Prostate gland (tissue), 2 donors: ENCODE measurements around the gene RHBDF2. TPM values are rescaled to one million over a fixed set of nuclear protein-coding genes. Genes with fewer than 3 reads are reported as not detected.

ENCODE experiments used
- DNase-seq: peaks from one replicate; pipeline ENCODE4 v3.0.0-alpha.2; 2019; ENCODE audit warnings: low spot score
- H3K27ac ChIP-seq, 2 donors: fragments of 200-600 bp; sonication (generic); 2 replicates each; pipeline ENCODE4 v1.5.1; 2017 to 2019
- H3K27me3 ChIP-seq: fragments of 200-600 bp; sonication (generic); replicated peaks from 2 replicates; pipeline ENCODE4 v1.5.1; 2019; ENCODE audit not compliant: insufficient read depth
- H3K36me3 ChIP-seq, 2 donors: fragments of 200-600 bp; sonication (generic); 1 replicate in 1 of 2; 2 replicates in 1 of 2; pipeline versions ENCODE4 v1.5.1 to v1.8.1; 2017 to 2019
- H3K4me1 ChIP-seq: fragments of 200-600 bp; sonication (generic); replicated peaks from 2 replicates; pipeline ENCODE4 v1.5.1; 2019
- H3K4me3 ChIP-seq, 2 donors: fragments of 200-600 bp; sonication (generic); 2 replicates each; pipeline ENCODE4 v1.5.1; 2017 to 2019
- H3K9me3 ChIP-seq: fragments of 200-600 bp; sonication (generic); 2 replicates; pipeline ENCODE4 v1.5.1; 2017
- CTCF ChIP-seq, 4 experiments: fragments of 200-600 bp in 2 of 4; fragments of 450-650 bp in 2 of 4; sonication (generic) in 2 of 4; IDR thresholded peaks; 1 replicate in 3 of 4; 2 replicates in 1 of 4; pipeline ENCODE4 v1.5.1; 2016 to 2019; ENCODE audit warnings: antibody characterized with exemption in 4 of 4, mild to moderate bottlenecking in 2 of 4, moderate library complexity in 2 of 4
- POLR2A ChIP-seq: fragments of 450-650 bp; IDR thresholded peaks from one replicate; pipeline ENCODE4 v1.6.1; 2016; ENCODE audit warnings: antibody characterized with exemption, mild to moderate bottlenecking
- POLR2AphosphoS5 ChIP-seq: sonication (generic); formaldehyde crosslinking; IDR thresholded peaks from one replicate; pipeline ENCODE4 v1.6.1; 2017; ENCODE audit warnings: antibody characterized with exemption
- WGBS: methylation state at CpG from one replicate; pipeline ENCODE4 v1.1.5; 2018; 5-methylcytosine and 5-hydroxymethylcytosine counted together
- intact Hi-C: fragments of 100-400 bp; cut with DNase I; formaldehyde crosslinking; loops from one replicate; pipeline ENCODE4 v1.14.2; 2022
- total RNA-seq, 2 donors: library from RNA; depleted of rRNA; stranded (reverse); fragments of >200 nt; gene quantifications; one replicate each; pipeline ENCODE4 v1.1.0, GENCODE V29; 2016

Gene RHBDF2
- total RNA-seq, 2 donors from 2014 or later: 29.9 to 31.1 TPM

DNA sequence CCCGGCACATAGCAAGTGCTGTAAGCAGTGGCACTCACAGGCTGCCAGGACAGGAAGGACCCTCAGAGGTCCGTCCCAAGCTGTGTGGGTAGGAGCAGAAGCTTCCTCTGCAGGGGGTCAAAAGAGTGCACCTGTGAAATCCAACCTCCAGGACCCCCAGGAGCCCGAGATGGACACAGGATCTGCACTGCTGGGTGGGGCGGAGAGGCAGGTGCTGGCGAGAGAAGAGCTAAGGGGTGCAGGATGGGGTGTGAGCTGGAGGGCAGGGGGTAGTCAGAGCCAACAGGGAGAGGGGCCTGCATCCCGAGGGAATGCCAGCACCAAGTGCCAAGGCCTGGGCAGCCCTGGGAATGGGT is 34.5 kb downstream of the RHBDF2 start:
- H3K27ac ChIP-seq: no peak overlapping the region
- H3K4me1 ChIP-seq: no peaks in the 10 kb centered on the region
- H3K36me3 ChIP-seq: no peaks in the 10 kb centered on the region
- no peaks in the 10 kb centered on the region for H3K27me3 ChIP-seq
- DNase-seq: no peak
- TF ChIP-seq POLR2AphosphoS5 (no peak), CTCF (IDR thresholded peaks at IDR 0.05) (no peak), POLR2A (no peak)
- H3K4me3 ChIP-seq: no peak overlapping the region
- no peaks in the 10 kb centered on the region for H3K9me3 ChIP-seq
- 90% methylated on average over 6 of the region's 6 CpGs for WGBS
- intact Hi-C loops: loop anchor here (2.0 kb wide), 1 partner anchor 40 kb away; no protein-coding TSS in a partner anchor

- no peak for DNase-seq
- WGBS: 82% methylated on average over 24 of the region's 24 CpGs
- intact Hi-C loops: no loop called here
- Histone ChIP-seq H3K9me3 (no peaks in the 10 kb centered on the region), H3K36me3 (no peaks in the 10 kb centered on the region), H3K4me1 (no peaks in the 10 kb centered on the region), H3K4me3 (no peak overlapping the region), H3K27ac (no peak overlapping the region), H3K27me3 (no peaks in the 10 kb centered on the region)
- TF ChIP-seq CTCF (IDR thresholded peaks at IDR 0.05) (no peak), POLR2A (no peak), POLR2AphosphoS5 (no peak)
Measured at GRCh38 chr17:76462556-76463290, 38.5 kb downstream of the RHBDF2 start.

DNA sequence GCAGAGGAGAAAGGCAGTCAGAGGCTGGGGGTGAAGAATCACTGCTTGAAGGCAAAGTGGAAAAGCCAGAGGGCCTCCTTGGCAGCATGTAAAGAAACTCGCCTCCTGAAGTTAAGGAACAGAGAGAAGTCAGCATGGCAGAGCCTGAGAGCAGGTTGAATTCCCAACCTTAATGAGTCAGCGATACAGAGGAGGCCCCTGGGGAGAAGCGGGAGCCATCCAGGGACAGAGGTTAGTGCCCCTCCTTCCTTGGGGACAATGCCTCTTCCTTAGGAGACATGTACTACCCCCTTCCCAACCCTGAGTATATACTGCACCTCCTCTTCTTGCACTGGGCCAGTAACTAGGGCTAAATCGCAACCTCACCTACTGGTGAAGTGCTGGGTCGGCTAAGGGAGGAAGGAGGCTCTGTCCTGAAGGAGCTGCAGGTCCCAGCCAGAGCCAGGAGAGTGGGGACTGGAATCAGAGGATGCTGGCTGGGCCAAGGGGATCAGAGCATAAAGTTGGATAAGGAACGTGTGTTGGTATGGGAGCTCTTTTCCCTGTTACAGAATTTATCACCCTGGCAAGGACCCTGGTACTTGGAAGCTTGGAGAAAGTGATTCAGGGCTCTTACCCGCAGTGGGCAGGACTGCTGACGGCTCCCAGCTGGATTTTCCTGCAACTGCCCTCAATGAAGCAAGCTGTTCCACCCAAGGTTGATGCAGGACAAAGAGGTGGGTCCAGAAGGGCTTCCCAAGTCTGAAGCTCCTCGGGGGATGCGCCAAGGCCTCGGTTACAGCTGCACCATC is 39.3 kb downstream of the RHBDF2 start:
- Histone ChIP-seq H3K4me1 (no peaks in the 10 kb centered on the region), H3K4me3 (no peak overlapping the region), H3K36me3 (no peaks in the 10 kb centered on the region), H3K9me3 (no peaks in the 10 kb centered on the region), H3K27me3 (no peaks in the 10 kb centered on the region), H3K27ac (no peak overlapping the region)
- WGBS: 84% methylated on average over 11 of the region's 11 CpGs
- intact Hi-C loops: no loop called here
- no peak for TF ChIP-seq POLR2A
- no peak for TF ChIP-seq CTCF (IDR thresholded peaks at IDR 0.05)
- no peak for TF ChIP-seq POLR2AphosphoS5
- DNase-seq: no peak

GRCh38 chr17:76459674-76460073 is 41.5 kb downstream of the RHBDF2 start:
- 83% methylated on average over 4 of the region's 4 CpGs for WGBS
- H3K36me3 ChIP-seq: no peaks in the 10 kb centered on the region
- intact Hi-C loops: no loop called here

More at GRCh38 chr17:76459674-76460073, 41.5 kb downstream of the RHBDF2 start:
- Histone ChIP-seq H3K27me3 (no peaks in the 10 kb centered on the region), H3K9me3 (no peaks in the 10 kb centered on the region), H3K27ac (no peak overlapping the region), H3K4me3 (no peak overlapping the region), H3K4me1 (no peaks in the 10 kb centered on the region)
- no peak for DNase-seq
- TF ChIP-seq POLR2A (no peak), CTCF (IDR thresholded peaks at IDR 0.05) (no peak), POLR2AphosphoS5 (no peak)
